DLD1 (cell line): ENCODE results near the gene RNF182.
"Not testable (repeated sequence)": the region's sequence is repeated elsewhere in the genome, so short reads cannot be mapped to it uniquely, and the experiment has no call there.

ENCODE experiments used
- in situ Hi-C: cut with HindIII; loops from 2 replicates; pipeline ENCODE4 v1.10.0; 2017; ENCODE audit warnings: low sequenced_read_pairs

Gene RNF182

GRCh38 chr6:13993416-13993815, 68.7 kb downstream of the RNF182 start:
- in situ Hi-C loops: no loop called here

GRCh38 chr6:13998356-13998755, 73.6 kb downstream of the RNF182 start:
- in situ Hi-C loops: no loop called here

- in situ Hi-C loops: no loop called here
Measured at GRCh38 chr6:14000901-14001300, 76.1 kb downstream of the RNF182 start.

- in situ Hi-C loops: no loop called here
Measured at GRCh38 chr6:14001329-14002012, 76.7 kb downstream of the RNF182 start.

- in situ Hi-C loops: no loop called here
Measured at GRCh38 chr6:14002176-14002947, 77.6 kb downstream of the RNF182 start.

- in situ Hi-C loops: no loop called here
Measured at GRCh38 chr6:14004258-14004657, 79.5 kb downstream of the RNF182 start.

GRCh38 chr6:14008809-14009208, 84.1 kb downstream of the RNF182 start:
- in situ Hi-C loops: no loop called here

GRCh38 chr6:14009431-14009830, 84.7 kb downstream of the RNF182 start:
- in situ Hi-C loops: no loop called here

GRCh38 chr6:14010275-14010674, 85.5 kb downstream of the RNF182 start:
- in situ Hi-C loops: no loop called here

GRCh38 chr6:14012313-14013030, 87.7 kb downstream of the RNF182 start:
- in situ Hi-C loops: no loop called here

GRCh38 chr6:14015964-14016363, 91.2 kb downstream of the RNF182 start:
- in situ Hi-C loops: no loop called here

GRCh38 chr6:14016432-14016831, 91.7 kb downstream of the RNF182 start:
- in situ Hi-C loops: no loop called here

- in situ Hi-C loops: no loop called here
Measured at GRCh38 chr6:14016935-14017625, 92.3 kb downstream of the RNF182 start.

- in situ Hi-C loops: no loop called here
Measured at GRCh38 chr6:14017626-14018475, 93.1 kb downstream of the RNF182 start.

GRCh38 chr6:14018559-14018958, 93.8 kb downstream of the RNF182 start:
- in situ Hi-C loops: not testable (repeated sequence)

GRCh38 chr6:14020551-14020950, 95.8 kb downstream of the RNF182 start:
- in situ Hi-C loops: no loop called here

GRCh38 chr6:14021449-14021848, 96.7 kb downstream of the RNF182 start:
- in situ Hi-C loops: no loop called here

GRCh38 chr6:14022673-14023072, 97.9 kb downstream of the RNF182 start:
- in situ Hi-C loops: no loop called here

- in situ Hi-C loops: no loop called here
Measured at GRCh38 chr6:14023855-14024254, 99.1 kb downstream of the RNF182 start.

- in situ Hi-C loops: no loop called here
Measured at GRCh38 chr6:14025160-14025559, 100.4 kb downstream of the RNF182 start.
